Measurements from ENCODE around the gene HOXD8. TPM values are rescaled to one million over a fixed set of nuclear protein-coding genes. Genes with fewer than 3 reads are reported as not detected.

The HOXD8 gene
- total RNA-seq, 1 experiment from 2014 or later: not detected

GRCh38 chr2:176097820-176098365 is 31.6 kb upstream of the HOXD8 start:
- DNase-seq (ENCODE audit: low read depth, low spot score) (no peak), ATAC-seq (peak; percentile 35)
- POLR2A ChIA-PET: interaction anchor here (0.6 kb wide), 1 partner anchor 955 kb away, joined by 7 read pairs; no protein-coding TSS in a partner anchor
- peaks cover 13% of the 10 kb centered on the region for H3K4me1 ChIP-seq (ENCODE audit: control insufficient read depth, insufficient read depth, low read length)
- H3K36me3 ChIP-seq (ENCODE audit: control insufficient read depth, insufficient read depth, low read length): no peaks in the 10 kb centered on the region
- CTCF ChIA-PET: interaction anchor here (0.5 to 2.2 kb wide), 6 partner anchors 10 to 1396 kb away, joined by 3 to 10 read pairs (median 7); no protein-coding TSS in a partner anchor
- H3K27ac ChIP-seq (ENCODE audit: low read length): no peak overlapping the region
- BruUV-seq (replicated peaks): no TSS peak
- TF ChIP-seq SIN3A (IDR thresholded peaks at IDR 0.05; ENCODE audit: borderline replicate concordance, insufficient read depth, low read depth, low read length) (no peak), TCF7L2 (IDR thresholded peaks at IDR 0.05; ENCODE audit: low read depth, low read length) (no peak), CTCF (IDR thresholded peaks at IDR 0.05) (no peak; the same call in 1 of the 2 replicates), POLR2AphosphoS5 (IDR thresholded peaks at IDR 0.05; ENCODE audit: low read depth, low read length) (no peak), REST (IDR thresholded peaks at IDR 0.05; ENCODE audit: insufficient read depth in 1 of 2, low read depth in 2 of 2, low read length in 1 of 2) (no peak)
- H3K27me3 ChIP-seq (ENCODE audit: control insufficient read depth, insufficient read depth, low read length): peaks cover 5% of the 10 kb centered on the region
- H3K4me3 ChIP-seq (ENCODE audit: low read depth in 2 of 2, low read length in 2 of 2): peak overlapping the region; percentile 52 to 87
- intact Hi-C loops (cut with micrococcal nuclease; ENCODE audit: unreplicated experiment): loop anchor here (5.0 kb wide), 3 partner anchors 846 to 1401 kb away; no protein-coding TSS in a partner anchor
- in situ Hi-C loops (cut with HindIII; ENCODE audit: low pct_unique_long_range_greater_than_20kb, low sequenced_read_pairs): no loop called here
- H3K9me3 ChIP-seq (ENCODE audit: control insufficient read depth, insufficient read depth, low read depth, low read length): no peaks in the 10 kb centered on the region

GRCh38 chr2:176098366-176099158 is 30.9 kb upstream of the HOXD8 start:
- intact Hi-C loops (cut with micrococcal nuclease; ENCODE audit: unreplicated experiment) (loop anchor here (5.0 kb wide), 3 partner anchors 846 to 1401 kb away; no protein-coding TSS in a partner anchor), in situ Hi-C loops (cut with HindIII; ENCODE audit: low pct_unique_long_range_greater_than_20kb, low sequenced_read_pairs) (no loop called here)
- BruUV-seq (replicated peaks): no TSS peak
- H3K4me1 ChIP-seq (ENCODE audit: control insufficient read depth, insufficient read depth, low read length): peaks cover 13% of the 10 kb centered on the region
- no peaks in the 10 kb centered on the region for H3K36me3 ChIP-seq (ENCODE audit: control insufficient read depth, insufficient read depth, low read length)
- H3K4me3 ChIP-seq (ENCODE audit: low read depth in 2 of 2, low read length in 2 of 2): peak overlapping the region; percentile 52 to 87; a peak in 3 of 4 replicates
- DNase-seq (ENCODE audit: low read depth, low spot score): no peak
- ATAC-seq: no peak; the same call in 1 of the 2 replicates
- H3K9me3 ChIP-seq (ENCODE audit: control insufficient read depth, insufficient read depth, low read depth, low read length): no peaks in the 10 kb centered on the region
- ChIA-PET POLR2A (no interaction called here), CTCF (interaction anchor here (0.7 to 2.2 kb wide), 4 partner anchors 10 to 847 kb away, joined by 3 to 10 read pairs (median 7); no protein-coding TSS in a partner anchor)
- no peak overlapping the region for H3K27ac ChIP-seq (ENCODE audit: low read length)
- TF ChIP-seq SIN3A (IDR thresholded peaks at IDR 0.05; ENCODE audit: borderline replicate concordance, insufficient read depth, low read depth, low read length) (no peak), TCF7L2 (IDR thresholded peaks at IDR 0.05; ENCODE audit: low read depth, low read length) (no peak), POLR2AphosphoS5 (IDR thresholded peaks at IDR 0.05; ENCODE audit: low read depth, low read length) (no peak), REST (IDR thresholded peaks at IDR 0.05; ENCODE audit: insufficient read depth in 1 of 2, low read depth in 2 of 2, low read length in 1 of 2) (no peak), CTCF (IDR thresholded peaks at IDR 0.05) (no peak)
- peaks cover 5% of the 10 kb centered on the region for H3K27me3 ChIP-seq (ENCODE audit: control insufficient read depth, insufficient read depth, low read length)
